SK-N-SH (cell line): ENCODE data around the gene MINDY4.

ENCODE experiments used
- GATA2 ChIP-seq: sonication (generic); formaldehyde crosslinking; IDR thresholded peaks from 2 replicates; pipeline ENCODE4 v1.5.0; 2020; ENCODE audit warnings: mild to moderate bottlenecking, missing genetic modification reagents
- SIN3A ChIP-seq: IDR thresholded peaks from 2 replicates; pipeline ENCODE4 v1.6.1; 2012; ENCODE audit warnings: low read depth, mild to moderate bottlenecking, low read length, moderate library complexity, borderline replicate concordance
- TF ChIP-seq, protein P1 (sequence below): fragments of 200-600 bp; sonication (generic); IDR thresholded peaks from 2 replicates; pipeline ENCODE4 v1.6.1; 2017; ENCODE audit warnings: antibody characterized with exemption, mild to moderate bottlenecking, moderate library complexity

DNA sequence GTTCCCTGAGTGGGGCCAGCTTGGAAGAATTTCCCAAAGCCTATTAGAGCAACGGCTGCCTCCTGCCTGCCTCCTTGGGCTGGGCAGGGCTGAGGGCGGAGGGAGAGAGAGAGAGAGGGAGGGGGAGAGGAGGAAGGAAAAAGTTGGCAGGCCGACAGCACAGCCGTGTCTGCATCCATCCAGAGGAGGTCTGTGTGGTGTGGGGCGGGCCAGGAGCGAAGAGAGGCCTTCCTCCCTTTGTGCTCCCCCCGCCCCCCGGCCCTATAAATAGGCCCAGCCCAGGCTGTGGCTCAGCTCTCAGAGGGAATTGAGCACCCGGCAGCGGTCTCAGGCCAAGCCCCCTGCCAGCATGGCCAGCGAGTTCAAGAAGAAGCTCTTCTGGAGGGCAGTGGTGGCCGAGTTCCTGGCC, 140.3 kb downstream of the MINDY4 start, which contains the start of gene AQP1:
- TF ChIP-seq GATA2 (CRISPR knock-in tag) (no peak), SIN3A (no peak)
- TF ChIP-seq, protein P1, sequence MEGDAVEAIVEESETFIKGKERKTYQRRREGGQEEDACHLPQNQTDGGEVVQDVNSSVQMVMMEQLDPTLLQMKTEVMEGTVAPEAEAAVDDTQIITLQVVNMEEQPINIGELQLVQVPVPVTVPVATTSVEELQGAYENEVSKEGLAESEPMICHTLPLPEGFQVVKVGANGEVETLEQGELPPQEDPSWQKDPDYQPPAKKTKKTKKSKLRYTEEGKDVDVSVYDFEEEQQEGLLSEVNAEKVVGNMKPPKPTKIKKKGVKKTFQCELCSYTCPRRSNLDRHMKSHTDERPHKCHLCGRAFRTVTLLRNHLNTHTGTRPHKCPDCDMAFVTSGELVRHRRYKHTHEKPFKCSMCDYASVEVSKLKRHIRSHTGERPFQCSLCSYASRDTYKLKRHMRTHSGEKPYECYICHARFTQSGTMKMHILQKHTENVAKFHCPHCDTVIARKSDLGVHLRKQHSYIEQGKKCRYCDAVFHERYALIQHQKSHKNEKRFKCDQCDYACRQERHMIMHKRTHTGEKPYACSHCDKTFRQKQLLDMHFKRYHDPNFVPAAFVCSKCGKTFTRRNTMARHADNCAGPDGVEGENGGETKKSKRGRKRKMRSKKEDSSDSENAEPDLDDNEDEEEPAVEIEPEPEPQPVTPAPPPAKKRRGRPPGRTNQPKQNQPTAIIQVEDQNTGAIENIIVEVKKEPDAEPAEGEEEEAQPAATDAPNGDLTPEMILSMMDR, result no peak
